ENCODE data around the gene COX7A1.

Gene COX7A1

DNA sequence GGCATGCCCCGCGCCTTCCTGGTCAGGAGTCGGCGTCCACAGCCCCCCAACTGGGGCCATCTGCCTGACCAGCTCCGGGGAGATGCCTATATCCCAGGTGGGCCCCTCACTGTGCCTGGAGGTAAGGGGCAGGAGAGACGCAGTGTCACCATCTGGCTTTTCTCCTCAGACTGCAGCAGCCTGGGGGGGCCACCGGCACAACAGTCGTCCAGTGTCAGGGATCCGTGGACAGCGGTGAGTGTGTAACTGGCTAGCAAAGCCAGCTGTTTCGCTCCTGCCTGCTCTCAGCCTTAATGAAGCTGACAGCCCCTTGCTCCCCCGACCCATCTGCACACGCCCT is 41.1 kb downstream of the COX7A1 start:
- no peak for DNase-seq

DNA sequence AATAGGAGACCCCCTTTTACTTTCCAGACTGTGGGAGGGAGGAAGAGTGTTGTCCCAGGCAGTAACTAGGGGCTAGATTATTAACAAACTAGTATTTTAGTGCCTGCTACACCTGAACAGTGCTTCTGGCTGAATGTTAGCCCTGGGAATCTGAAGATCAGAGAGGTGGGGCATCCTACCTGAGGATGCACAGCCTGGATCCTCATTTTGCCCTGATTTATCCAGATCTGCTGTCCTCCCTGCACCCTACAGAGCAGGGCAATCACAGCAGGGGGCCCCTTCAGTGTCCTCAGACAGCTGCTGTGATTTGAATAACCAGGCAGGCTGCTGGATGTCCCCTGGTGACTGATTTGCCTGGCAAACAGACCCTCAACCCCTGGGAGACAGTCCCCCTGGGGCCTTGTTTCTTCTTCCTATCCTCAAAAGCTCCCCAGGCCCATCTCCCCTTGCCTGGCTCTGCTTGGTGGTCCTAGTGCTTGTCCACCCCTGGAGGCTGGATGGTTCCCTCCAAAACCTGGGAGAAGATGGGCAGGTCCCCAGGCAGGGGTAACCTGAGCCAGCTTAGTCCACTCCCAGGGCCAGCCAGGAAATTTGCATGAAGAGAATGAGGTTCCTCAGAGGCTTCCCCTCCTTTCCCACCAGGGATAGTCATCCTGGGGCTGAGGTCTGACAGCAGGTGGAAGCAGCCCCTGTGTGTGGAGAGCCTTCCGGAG is 41.6 kb downstream of the COX7A1 start, which contains the start of gene OVOL3:
OVOL3 (plus strand) TSS at position 657 of the 713 bp plus-strand sequence. CDS start 60 bp downstream, outside the sequence.
- DNase-seq = no peak

DNA sequence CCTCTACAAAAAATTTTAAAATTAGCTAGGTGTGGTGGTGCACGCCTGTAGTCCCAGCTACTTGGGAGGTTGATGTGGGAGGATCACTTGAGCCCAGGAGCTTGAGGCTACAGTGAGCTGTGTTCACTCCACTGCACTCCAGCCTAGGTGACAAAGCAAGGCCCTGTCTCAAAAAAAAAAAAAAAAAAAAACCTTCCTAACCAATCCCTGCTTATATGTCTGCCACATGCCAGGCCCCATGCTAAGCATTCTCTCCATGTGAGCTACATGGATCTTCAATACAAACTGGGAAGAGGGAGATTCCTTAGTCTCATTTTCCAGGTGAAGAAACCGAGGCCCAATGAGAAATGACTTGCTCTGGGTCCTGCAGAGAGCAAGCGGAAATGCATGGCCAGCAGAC is 43.6 kb downstream of the COX7A1 start:
- no peak for DNase-seq

DNA sequence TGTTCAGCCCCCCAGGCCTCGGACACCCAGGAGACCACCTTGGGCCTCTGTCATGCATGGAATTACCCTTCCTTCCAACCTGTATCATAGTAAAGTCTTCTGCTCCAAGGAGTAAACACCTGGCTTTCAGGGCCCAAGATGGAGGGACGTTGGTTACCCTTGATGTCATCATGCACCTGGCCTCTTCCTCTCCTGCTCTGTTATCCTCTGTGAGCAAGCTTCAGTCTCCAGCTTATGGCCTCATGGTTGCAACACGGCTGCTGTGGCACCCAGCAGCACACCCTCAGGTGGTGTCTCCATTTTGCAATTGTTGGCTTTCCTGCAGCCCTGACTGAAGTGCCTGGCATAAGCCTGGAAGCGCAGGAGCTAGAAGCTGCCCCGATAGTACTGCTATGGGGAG is 45.3 kb downstream of the COX7A1 start:
- no peak for DNase-seq

DNA sequence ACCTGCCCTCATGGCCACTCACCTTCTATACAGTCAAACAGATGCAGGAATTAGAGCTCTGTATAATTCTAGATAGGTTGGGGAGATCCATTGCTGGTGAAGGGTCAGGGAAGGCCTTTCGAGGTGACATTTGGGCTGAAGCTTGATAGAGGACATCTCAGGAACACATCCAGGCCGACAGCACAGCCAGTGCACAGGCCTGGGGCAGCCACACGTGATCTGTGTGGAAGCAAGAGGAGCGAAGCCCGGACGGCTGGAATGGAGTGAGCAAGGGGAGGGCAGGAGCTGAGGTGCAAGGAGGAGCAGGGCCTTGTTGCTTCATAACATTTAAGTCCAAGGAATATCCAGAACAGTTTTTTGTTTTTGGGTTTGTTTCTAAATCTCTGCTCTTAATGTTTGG is 45.8 kb downstream of the COX7A1 start:
- DNase-seq = no peak

DNA sequence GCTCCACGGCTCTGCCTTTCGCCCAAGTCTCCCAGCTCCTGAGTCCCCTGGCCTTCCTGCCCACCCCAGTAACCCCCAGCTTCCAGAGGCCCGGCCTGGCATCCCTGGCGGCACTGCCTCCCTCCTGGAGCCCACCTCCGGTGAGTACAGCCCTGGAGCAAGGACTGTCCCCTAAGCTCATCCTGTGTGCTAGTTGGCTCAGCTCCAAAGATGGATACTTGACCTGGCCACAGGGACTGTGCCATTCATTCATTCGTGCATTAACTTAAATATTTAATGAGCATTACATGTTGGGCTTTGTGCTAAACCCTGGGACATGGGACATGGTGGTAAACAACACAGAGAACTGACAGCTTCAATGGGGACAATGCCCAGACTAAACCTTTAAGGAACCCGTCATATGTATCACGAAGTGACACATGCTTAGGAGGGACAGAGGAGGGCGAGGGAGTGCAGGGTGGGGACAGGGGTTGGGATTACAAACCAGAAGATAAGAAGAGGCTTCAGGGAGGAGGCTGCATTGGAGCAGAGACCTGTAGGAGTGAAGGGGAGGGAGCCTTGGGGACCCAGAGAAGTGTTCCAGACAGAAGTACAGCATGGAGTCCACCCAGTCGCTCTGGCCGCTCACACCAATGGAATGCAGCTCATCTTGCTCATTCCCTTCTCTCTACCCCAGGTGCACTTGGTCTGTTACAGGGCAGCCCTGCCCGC is 48.2 kb downstream of the COX7A1 start:
- no peak for DNase-seq

DNA sequence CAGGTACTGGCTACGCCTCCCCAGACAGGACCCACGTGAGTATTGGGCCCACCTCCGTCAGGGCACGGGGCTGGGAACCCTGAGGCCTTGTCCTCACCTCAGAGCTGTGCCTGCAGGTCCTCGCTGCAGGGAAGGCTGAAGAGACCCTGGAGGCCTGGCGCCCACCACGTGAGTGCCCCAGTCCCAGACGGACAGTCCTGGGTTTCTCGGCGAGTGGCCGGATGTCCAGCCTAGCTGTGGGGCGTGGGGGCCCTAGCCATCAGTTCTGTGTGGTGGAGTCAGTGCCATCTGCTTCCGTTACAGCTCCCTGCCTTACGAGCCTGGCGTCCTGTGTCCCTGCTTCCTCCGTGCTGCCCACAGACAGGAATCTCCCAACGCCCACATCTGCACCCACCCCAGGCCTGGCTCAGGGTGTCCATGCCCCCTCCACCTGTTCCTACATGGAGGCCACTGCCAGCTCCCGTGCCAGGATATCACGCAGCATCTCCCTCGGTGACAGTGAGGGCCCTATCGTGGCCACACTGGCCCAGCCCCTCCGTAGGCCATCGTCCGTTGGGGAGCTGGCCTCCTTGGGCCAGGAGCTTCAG is 49.1 kb downstream of the COX7A1 start:
- DNase-seq = no peak

DNA sequence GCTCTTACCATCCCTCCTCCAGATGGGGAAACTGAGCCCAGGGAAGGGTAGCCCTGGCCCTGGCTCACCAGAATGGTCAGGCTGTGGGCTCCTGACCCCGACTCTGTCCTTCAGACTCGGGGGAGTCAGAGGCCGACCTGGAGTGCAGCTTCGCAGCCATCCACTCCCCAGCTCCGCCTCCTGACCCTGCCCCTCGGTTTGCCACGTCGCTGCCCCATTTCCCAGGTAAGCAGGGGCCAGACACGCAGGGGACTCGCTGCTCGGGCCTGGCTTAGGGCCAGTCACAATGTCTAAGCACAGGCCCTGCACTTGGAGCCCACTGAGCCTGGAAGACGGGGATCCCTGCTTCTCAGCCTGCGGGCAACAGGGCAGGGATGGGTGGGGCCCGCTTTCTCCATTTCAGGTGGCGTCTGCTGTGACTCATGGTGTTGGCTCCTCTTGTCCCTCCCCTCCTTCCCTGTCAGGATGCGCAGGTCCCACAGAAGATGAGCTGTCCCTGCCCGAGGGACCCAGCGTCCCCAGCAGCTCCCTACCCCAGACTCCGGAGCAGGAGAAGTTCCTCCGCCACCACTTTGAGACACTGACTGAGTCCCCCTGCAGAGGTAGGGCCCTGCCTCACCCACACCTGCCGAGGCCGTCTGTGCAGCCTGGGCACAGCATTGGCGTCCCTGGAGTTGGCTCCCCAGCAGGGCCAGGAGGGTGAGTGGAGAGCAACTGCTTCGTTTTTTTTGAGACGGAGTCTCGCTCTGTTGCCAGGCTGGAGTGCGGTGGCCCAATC is 50.5 kb downstream of the COX7A1 start:
- no peak for DNase-seq
